HepG2 (cell line): ENCODE results near the gene MIDN. TPM values are rescaled to one million over a fixed set of nuclear protein-coding genes. Genes with fewer than 3 reads are reported as not detected.

Source experiments
- IKZF4 ChIP-seq: sonication (generic); formaldehyde crosslinking; IDR thresholded peaks from 2 replicates; pipeline ENCODE4 v1.5.1; 2020; ENCODE audit warnings: borderline replicate concordance, mild to moderate bottlenecking, low read depth, missing genetic modification reagents; ENCODE audit errors: not compliant biosample characterization
- MAFK ChIP-seq, 2 experiments: IDR thresholded peaks in 1 of 2; conservative IDR thresholded peaks in 1 of 2; 2 replicates each; pipeline ENCODE4 v1.6.1; 2011; ENCODE audit warnings: improper control_type of control experiment in 2 of 2, low read length in 2 of 2
- SMAD9 ChIP-seq: sonication (generic); formaldehyde crosslinking; IDR thresholded peaks from 2 replicates; pipeline ENCODE4 v1.5.1; 2020; ENCODE audit warnings: mild to moderate bottlenecking, missing genetic modification reagents
- TGIF2 ChIP-seq: IDR thresholded peaks from 2 replicates; pipeline ENCODE4 v1.6.1; 2016; ENCODE audit warnings: control low read depth, missing compliant biosample characterization
- U2AF2 ChIP-seq: fragments of 200-400 bp; formaldehyde crosslinking; IDR thresholded peaks from 2 replicates; pipeline ENCODE4 v1.6.1; 2017; ENCODE audit warnings: low read depth, mild to moderate bottlenecking, low read length
- ZBTB8A ChIP-seq: sonication (generic); formaldehyde crosslinking; IDR thresholded peaks from 2 replicates; pipeline ENCODE4 v1.4.0; 2020; ENCODE audit warnings: mild to moderate bottlenecking, low read depth, missing genetic modification reagents, borderline replicate concordance
- ZNF432 ChIP-seq: sonication (generic); formaldehyde crosslinking; IDR thresholded peaks from 2 replicates; pipeline ENCODE4 v1.5.0; 2020; ENCODE audit warnings: missing genetic modification reagents, mild to moderate bottlenecking, borderline replicate concordance
- polyA plus RNA-seq, 8 experiments: library from polyadenylated mRNA; depleted of rRNA in 3 of 8; stranded (reverse) in 7 of 8; unstranded in 1 of 8; fragments of >200 nt; fragmentation: Illumina TruSeq in 4 of 8; extraction: Trizol in 4 of 8; gene quantifications; 2 replicates each; pipeline versions ENCODE4 v1.2.1 to v1.2.3, GENCODE V29; 2011 to 2016; ENCODE audit warnings: low read depth in 4 of 8, missing spikeins in 1 of 8, mixed read lengths in 1 of 8; ENCODE audit not compliant: insufficient read depth in 1 of 8
- total RNA-seq, 5 experiments: library from RNA; depleted of rRNA; stranded (reverse); fragments of >200 nt; fragmentation: Illumina TruSeq; extraction: Trizol; gene quantifications; 2 replicates each; pipeline ENCODE4 v1.2.3, GENCODE V29; 2016; ENCODE audit warnings: low read depth in 1 of 5
- TF ChIP-seq, protein P1 (sequence below): sonication (generic); formaldehyde crosslinking; IDR thresholded peaks from 2 replicates; pipeline ENCODE4 v1.4.0; 2020; ENCODE audit warnings: mild to moderate bottlenecking, missing genetic modification reagents
- TF ChIP-seq, protein P2 (sequence below): sonication (generic); formaldehyde crosslinking; IDR thresholded peaks from 2 replicates; pipeline ENCODE4 v1.8.0; 2022; ENCODE audit warnings: missing genetic modification reagents, mild to moderate bottlenecking, moderate library complexity, borderline replicate concordance
- TF ChIP-seq, protein P3 (sequence below): sonication (generic); formaldehyde crosslinking; IDR thresholded peaks from 2 replicates; pipeline ENCODE4 v1.8.0; 2022; ENCODE audit warnings: low read depth, missing genetic modification reagents
- TF ChIP-seq, protein P4 (sequence below): sonication (generic); formaldehyde crosslinking; IDR thresholded peaks from 2 replicates; pipeline ENCODE4 v1.9.0; 2022; ENCODE audit warnings: low read depth, missing genetic modification reagents
- TF ChIP-seq, protein P5 (sequence below): sonication (generic); formaldehyde crosslinking; IDR thresholded peaks from 2 replicates; pipeline ENCODE4 v1.8.1; 2023; ENCODE audit warnings: mild to moderate bottlenecking, inconsistent platforms, moderate library complexity, missing genetic modification reagents, borderline replicate concordance

The MIDN gene
- total and polyA plus RNA-seq, 2 of the 13 experiments (the other 11 are each of a cell fraction or from before 2014, with no cell fraction given) = 8.4 to 18.0 TPM

DNA sequence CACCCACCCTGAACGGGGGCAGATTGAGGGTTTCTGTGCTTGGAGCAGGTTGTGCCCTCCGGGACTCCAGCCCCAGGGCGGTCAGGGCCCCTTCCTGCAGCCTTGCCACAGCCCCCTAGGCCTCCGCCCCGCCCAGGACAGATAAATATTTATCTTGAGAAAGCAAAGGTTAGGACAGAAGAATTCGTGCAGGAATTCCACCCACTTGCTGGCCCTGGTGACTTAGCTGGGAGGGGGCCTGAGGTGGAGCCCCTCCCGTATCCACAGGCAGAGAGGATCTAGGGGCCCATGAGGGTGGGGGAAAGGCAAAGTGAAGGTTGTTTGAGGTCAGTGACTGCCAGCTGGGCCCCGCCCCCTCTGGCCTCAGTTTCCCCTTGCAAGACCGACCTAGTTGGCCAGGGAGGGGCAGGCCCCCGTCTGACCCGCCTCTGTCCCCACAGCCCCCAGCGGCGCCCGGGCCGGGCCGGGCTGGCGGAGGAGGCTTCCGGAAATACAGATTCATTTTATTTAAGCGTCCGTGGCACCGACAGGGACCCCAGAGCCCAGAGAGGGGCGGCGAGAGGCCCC, 5.2 kb downstream of the MIDN start (continued):
- TF ChIP-seq, protein P1, sequence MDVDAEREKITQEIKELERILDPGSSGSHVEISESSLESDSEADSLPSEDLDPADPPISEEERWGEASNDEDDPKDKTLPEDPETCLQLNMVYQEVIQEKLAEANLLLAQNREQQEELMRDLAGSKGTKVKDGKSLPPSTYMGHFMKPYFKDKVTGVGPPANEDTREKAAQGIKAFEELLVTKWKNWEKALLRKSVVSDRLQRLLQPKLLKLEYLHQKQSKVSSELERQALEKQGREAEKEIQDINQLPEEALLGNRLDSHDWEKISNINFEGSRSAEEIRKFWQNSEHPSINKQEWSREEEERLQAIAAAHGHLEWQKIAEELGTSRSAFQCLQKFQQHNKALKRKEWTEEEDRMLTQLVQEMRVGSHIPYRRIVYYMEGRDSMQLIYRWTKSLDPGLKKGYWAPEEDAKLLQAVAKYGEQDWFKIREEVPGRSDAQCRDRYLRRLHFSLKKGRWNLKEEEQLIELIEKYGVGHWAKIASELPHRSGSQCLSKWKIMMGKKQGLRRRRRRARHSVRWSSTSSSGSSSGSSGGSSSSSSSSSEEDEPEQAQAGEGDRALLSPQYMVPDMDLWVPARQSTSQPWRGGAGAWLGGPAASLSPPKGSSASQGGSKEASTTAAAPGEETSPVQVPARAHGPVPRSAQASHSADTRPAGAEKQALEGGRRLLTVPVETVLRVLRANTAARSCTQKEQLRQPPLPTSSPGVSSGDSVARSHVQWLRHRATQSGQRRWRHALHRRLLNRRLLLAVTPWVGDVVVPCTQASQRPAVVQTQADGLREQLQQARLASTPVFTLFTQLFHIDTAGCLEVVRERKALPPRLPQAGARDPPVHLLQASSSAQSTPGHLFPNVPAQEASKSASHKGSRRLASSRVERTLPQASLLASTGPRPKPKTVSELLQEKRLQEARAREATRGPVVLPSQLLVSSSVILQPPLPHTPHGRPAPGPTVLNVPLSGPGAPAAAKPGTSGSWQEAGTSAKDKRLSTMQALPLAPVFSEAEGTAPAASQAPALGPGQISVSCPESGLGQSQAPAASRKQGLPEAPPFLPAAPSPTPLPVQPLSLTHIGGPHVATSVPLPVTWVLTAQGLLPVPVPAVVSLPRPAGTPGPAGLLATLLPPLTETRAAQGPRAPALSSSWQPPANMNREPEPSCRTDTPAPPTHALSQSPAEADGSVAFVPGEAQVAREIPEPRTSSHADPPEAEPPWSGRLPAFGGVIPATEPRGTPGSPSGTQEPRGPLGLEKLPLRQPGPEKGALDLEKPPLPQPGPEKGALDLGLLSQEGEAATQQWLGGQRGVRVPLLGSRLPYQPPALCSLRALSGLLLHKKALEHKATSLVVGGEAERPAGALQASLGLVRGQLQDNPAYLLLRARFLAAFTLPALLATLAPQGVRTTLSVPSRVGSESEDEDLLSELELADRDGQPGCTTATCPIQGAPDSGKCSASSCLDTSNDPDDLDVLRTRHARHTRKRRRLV (CRISPR knock-in tag) = 0 out of 2 replicates have a peak, but pooled peaks have one; percentile 39
- TF ChIP-seq ZBTB8A (CRISPR knock-in tag) (no peak), SMAD9 (no peak), TGIF2 (CRISPR knock-in tag) (peak; percentile 51; the same call in 1 of the 2 replicates), IKZF4 (CRISPR knock-in tag) (no peak), U2AF2 (no peak), ZNF432 (CRISPR knock-in tag) (no peak), MAFK (conservative IDR thresholded peaks at IDR 0.05 in 1 of 2, IDR thresholded peaks at IDR 0.05 in 1 of 2; ENCODE audit: low read length in 2 of 2) (no peak)
- TF ChIP-seq, protein P2, sequence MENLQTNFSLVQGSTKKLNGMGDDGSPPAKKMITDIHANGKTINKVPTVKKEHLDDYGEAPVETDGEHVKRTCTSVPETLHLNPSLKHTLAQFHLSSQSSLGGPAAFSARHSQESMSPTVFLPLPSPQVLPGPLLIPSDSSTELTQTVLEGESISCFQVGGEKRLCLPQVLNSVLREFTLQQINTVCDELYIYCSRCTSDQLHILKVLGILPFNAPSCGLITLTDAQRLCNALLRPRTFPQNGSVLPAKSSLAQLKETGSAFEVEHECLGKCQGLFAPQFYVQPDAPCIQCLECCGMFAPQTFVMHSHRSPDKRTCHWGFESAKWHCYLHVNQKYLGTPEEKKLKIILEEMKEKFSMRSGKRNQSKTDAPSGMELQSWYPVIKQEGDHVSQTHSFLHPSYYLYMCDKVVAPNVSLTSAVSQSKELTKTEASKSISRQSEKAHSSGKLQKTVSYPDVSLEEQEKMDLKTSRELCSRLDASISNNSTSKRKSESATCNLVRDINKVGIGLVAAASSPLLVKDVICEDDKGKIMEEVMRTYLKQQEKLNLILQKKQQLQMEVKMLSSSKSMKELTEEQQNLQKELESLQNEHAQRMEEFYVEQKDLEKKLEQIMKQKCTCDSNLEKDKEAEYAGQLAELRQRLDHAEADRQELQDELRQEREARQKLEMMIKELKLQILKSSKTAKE = peak; percentile 81; the same call in 1 of the 2 replicates
- TF ChIP-seq, protein P3, sequence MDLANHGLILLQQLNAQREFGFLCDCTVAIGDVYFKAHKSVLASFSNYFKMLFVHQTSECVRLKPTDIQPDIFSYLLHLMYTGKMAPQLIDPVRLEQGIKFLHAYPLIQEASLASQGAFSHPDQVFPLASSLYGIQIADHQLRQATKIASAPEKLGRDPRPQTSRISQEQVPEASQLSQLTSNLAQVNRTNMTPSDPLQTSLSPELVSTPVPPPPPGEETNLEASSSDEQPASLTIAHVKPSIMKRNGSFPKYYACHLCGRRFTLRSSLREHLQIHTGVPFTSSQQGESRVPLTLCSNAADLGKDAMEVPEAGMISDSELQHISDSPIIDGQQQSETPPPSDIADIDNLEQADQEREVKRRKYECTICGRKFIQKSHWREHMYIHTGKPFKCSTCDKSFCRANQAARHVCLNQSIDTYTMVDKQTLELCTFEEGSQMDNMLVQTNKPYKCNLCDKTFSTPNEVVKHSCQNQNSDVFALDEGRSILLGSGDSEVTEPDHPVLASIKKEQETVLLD = no peak
- TF ChIP-seq, protein P4, sequence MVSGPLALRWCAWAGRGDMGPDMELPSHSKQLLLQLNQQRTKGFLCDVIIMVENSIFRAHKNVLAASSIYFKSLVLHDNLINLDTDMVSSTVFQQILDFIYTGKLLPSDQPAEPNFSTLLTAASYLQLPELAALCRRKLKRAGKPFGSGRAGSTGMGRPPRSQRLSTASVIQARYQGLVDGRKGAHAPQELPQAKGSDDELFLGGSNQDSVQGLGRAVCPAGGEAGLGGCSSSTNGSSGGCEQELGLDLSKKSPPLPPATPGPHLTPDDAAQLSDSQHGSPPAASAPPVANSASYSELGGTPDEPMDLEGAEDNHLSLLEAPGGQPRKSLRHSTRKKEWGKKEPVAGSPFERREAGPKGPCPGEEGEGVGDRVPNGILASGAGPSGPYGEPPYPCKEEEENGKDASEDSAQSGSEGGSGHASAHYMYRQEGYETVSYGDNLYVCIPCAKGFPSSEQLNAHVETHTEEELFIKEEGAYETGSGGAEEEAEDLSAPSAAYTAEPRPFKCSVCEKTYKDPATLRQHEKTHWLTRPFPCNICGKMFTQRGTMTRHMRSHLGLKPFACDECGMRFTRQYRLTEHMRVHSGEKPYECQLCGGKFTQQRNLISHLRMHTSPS (CRISPR knock-in tag) = peak; percentile 64; the same call in 1 of the 2 replicates
- TF ChIP-seq, protein P5, sequence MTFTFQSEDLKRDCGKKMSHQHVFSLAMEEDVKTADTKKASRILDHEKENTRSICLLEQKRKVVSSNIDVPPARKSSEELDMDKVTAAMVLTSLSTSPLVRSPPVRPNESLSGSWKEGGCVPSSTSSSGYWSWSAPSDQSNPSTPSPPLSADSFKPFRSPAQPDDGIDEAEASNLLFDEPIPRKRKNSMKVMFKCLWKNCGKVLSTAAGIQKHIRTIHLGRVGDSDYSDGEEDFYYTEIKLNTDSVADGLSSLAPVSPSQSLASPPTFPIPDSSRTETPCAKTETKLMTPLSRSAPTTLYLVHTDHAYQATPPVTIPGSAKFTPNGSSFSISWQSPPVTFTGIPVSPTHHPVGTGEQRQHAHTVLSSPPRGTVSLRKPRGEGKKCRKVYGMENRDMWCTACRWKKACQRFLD (CRISPR knock-in tag) = no peak
